TTC549 (cell line): ENCODE data around the gene SPHK1.

ENCODE experiments used
- FAIRE-seq: peaks from 2 replicates; lab custom pipeline; 2012; peaks lifted over from hg19 to GRCh38; lab: Jason Lieb, UNC

SPHK1 gene

DNA sequence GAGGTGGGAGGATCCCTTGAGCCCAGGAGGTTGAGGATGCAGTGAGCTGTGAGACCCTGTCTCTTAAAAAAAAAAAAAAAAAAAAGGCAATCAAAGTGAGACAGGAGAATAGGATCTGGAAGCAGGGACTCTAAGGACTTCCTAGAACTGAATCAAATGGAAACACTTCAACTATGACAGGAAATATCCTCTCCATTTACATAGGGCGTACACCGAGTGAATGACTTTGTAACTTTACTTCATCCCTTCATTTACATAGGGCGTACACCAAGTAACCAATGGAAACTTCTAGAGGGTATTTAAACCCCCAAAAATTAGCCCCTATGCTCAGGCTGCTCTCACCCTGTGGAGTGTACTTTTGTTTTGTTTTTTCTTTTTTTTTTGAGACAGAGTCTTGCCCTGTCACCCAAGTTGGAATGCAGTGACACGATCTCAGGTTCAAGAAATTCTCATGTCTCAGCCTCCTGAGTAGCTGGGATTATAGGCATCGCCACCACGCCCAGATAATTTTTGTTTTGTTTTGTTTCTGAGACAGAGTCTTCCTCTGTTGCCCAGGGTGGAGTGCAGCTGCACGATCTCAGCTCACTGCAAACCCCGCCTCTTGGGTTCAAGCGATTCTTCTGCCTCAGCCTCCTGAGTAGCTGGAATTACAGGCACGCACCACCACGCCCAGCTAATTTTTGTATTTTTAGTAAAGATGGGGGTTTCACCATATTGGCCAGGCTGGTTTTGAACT lies 21.1 kb upstream of the SPHK1 start:
- no peak for FAIRE-seq

GRCh38 chr17:76365256-76365903 lies 19.0 kb upstream of the SPHK1 start:
- no peak for FAIRE-seq

DNA sequence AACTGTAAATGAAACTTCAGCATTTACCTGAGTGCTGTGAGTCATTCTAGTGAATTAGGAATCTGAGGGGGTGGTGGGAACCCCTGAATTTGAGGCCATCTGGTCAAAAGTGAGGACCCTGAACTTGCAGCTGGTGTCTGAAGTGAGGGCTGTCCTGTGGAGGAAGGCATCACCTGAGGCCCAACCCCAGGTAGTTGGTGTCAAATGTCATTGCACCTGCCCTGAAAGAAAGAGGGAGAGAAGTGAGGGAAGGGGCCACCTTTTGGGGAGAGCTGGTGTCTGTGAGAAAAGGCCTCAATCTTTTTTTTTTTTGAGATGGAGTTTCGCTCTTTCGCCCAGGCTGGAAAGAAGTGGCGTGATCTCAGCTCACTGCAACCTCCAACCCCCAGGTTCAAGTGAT lies 18.2 kb upstream of the SPHK1 start:
- no peak for FAIRE-seq

GRCh38 chr17:76367642-76368041 lies 16.8 kb upstream of the SPHK1 start:
- FAIRE-seq, result no peak

GRCh38 chr17:76368545-76368944 lies 15.9 kb upstream of the SPHK1 start:
- FAIRE-seq, result no peak

- no peak for FAIRE-seq
Measured at GRCh38 chr17:76369379-76369778, 15.0 kb upstream of the SPHK1 start.

- FAIRE-seq, result no peak
Measured at GRCh38 chr17:76369804-76370203, 14.6 kb upstream of the SPHK1 start.

DNA sequence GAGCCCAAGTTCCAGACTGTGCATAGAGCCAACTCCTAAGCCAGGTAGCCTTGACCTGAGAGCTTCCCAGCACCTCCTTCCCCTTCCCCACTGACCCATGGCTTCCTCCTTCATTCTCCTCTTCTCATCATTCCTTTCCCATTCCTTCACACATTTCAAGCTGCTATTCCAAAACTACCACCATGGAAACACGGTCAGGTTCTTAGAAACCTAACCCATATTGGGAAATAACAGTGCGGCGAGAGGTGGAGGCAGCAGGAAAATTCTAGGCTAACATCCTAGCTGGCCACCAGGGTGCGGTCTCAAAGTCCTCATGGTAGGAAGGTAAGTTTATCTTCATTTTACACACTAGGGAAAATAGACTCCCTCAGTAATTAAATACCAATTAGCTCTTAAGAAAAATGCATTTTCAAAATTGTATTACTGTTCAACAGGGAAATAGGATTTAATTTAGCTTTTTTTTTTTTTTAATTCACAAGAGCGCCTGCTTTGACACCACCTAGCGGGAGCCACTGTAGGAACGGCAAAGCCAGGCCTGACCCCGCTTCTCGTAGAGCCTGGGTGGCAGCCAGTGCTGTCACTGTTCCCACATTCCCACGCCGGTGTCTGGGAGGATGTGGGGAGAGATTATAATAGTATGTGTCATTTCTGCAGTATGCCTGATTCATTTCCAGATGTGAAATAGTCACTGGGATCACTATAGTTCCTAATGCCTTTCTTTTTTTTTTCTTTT lies 14.0 kb upstream of the SPHK1 start:
- no peak for FAIRE-seq

DNA sequence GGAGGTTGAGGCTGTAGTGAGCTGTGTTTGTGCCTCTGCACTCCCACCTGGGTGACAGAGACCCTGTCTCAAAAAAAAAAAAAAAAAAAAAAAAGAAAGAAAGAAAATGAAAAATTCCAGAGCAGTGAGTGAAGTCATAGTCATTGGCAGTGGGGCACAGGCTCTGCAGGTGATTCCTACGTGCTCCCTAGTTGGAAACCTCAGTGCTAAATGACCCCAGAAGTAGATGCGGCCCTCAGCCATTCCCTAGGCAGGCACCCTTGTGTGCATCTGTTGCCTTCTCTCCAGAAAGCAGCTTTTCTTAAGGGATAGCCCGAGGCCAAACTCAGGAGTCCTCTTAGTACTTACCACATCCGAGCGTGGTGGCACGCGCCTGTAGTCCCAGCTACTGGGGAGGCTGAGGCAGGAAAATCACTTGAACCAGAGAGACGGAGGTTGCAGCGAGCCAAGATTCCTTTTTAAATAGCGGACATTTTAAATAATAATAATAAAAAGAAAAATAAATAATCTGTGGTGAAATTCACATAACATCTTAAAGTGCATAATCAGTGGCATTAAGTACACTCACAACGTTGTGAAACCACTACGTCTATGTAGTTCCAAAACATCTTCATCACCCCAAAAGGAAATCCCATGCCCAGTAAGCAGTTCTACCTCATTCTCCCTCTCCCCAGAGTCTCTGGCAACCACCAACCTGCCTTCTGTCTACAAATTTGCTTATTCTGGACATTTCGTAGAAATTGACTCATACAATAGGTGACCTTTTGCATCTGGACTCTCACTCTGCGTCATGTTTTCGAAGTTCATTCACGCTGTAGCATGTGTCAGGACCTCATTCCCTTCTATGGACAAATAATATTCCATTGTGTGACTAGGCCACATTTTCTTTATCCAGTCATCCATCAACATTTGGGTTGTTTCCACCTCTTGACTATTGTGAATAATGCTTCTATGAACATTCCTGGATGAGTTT lies 12.5 kb upstream of the SPHK1 start:
- FAIRE-seq, result no peak

DNA sequence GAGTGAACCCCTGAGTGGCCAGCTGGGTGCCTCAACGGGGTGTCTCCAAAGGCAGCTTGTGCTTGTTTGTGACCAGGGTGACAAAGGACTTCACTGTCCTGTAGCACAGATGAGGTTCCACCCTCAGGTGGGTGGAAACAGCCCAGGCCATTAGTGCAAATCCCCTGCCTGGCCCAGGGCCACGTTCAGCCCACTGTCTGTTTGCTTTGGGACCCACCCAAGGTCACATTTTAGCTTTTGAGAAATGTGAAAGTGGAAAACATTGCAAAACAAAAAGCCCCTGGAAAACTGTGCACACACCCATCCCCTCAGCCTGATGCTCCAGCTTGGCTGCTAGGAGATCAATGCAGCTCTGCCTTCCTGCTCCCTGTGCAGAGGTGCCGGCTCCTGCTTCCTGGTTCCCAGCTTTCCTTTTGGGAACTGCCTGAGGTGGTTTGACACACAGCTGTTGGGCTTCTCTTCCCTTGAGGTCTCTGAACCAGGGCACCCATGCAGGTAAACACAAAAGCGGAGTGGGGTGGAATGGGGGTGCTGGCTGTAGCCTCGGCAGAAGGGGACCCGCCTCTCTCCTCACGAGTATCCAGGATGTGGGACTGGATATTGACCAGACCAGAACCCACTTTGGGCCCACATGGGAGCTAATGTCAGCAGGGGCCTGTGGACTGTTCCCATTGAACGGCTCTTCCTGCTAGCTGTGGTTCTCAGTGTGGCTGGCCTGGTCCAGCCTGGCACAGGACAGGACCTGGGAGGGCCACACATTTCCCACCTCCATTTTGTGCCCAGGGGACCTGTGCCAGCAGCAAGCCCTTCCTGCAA lies 7.9 kb upstream of the SPHK1 start:
- no peak for FAIRE-seq

DNA sequence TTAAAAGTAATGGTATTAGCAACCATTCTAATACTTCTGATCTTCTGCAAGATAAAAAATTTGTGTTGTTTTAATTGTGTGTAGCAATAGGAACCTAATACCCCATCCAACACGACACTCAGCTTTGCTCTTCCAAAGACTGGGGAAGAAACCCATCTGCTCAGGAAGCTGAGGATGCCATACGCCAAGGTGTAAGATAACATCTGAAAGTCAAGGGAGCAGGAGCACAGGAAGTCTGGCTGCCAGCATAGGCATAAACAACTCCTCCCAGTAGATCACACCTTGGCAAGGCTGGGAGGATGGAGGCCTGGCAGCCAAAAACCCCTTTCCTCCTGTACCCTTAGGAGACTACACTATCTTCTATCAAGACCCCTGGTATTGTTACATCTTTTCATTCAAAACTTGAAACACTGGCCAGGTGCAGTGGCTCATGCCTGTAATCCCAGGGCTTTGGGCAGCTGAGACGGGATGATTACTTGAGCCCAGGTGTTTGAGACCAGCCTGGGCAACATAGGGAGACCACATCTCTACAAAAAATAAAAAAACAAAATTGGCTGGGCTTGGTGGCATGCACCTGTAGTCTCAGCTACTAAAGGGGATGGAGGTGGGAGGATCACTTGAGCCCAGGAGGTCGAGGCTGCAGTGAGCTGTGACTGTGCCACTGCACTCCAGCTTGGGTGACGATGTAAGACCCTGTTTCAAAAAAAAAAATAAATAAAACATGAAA lies 5.7 kb upstream of the SPHK1 start:
- no peak for FAIRE-seq

GRCh38 chr17:76379275-76379641 lies 5.2 kb upstream of the SPHK1 start:
- FAIRE-seq, result no peak

- no peak for FAIRE-seq
Measured at GRCh38 chr17:76379646-76380376, 4.6 kb upstream of the SPHK1 start.

- no peak for FAIRE-seq
Measured at GRCh38 chr17:76381633-76382350, 2.6 kb upstream of the SPHK1 start.

DNA sequence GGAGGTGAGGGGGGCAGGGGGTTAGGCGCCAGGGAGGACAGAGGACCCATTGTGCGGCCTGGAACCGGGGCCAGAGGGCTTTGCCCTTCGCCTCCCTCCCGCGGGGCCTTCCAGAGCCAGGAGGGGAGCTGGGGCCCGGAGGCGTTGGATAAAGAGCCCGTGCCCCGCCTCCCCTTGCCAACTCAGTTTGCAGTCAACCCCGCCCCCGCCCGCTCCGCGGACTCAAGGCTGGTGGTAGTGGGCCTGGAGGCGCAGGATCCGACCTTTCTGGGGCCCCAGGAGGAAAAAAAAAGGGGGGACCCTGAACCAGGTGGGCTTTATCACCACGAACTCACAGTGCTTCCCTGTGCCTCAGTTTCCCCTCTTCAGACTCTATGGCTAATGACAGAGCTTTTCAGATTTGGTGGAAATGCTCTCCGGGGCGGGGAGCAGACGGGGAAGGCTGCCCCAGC lies 2.0 kb upstream of the SPHK1 start:
- FAIRE-seq, result no peak

DNA sequence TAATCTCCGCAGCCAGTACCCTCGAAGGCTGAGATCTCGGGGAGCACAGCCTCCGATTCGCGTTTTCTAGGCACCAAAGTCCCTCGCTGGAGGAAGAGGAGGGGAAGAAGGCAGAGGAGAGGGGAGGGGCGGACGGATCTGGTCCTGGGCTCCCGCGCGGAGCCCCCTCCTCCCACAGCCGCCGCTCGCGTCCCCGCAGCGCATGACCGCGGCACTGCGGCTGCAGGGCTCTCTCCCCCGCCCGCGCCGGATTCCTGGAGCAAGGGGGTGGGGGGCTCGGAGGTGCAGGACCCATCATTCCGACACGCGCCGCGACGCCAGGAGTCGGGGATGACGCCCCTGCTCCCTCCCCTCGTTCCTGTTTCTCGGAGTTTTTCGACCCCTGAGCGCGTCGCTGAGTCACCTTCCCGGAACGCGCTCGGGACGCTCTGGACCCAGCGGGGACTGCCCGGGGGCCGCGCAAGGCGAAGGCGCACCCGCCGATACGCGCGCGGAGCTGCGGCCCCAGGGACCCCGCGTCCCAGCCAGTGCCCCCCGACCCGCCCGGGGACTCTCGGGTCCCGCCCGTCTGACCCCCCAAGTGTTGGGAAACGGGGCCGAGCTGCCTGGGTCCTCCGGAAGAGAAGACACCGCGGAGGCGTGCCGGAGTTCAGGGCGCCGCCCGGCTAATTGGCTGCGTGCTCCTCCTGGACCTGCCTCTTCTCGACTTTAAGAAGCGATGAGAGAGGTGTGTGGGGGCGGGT lies 1.4 kb upstream of the SPHK1 start:
- FAIRE-seq, result no peak

- no peak for FAIRE-seq
Measured at GRCh38 chr17:76383546-76384221, 725 bp upstream of the SPHK1 start.
